HepG2 (cell line): Measurements from ENCODE around the gene KIF1B. TPM values are rescaled to one million over a fixed set of nuclear protein-coding genes. Genes with fewer than 3 reads are reported as not detected.

ENCODE experiments used
- ARHGAP35 ChIP-seq: sonication (generic); formaldehyde crosslinking; IDR thresholded peaks from 2 replicates; pipeline ENCODE4 v1.9.0; 2022; ENCODE audit warnings: mild to moderate bottlenecking, inconsistent platforms, moderate library complexity, missing genetic modification reagents, borderline replicate concordance
- ARID4A ChIP-seq: sonication (generic); formaldehyde crosslinking; IDR thresholded peaks from 2 replicates; pipeline ENCODE4 v1.5.0; 2020; ENCODE audit warnings: mild to moderate bottlenecking, missing genetic modification reagents, borderline replicate concordance
- DPF2 ChIP-seq: sonication (generic); formaldehyde crosslinking; IDR thresholded peaks from 2 replicates; pipeline ENCODE4 v1.4.0; 2020; ENCODE audit warnings: mild to moderate bottlenecking, low read depth, missing genetic modification reagents, borderline replicate concordance
- GLMP ChIP-seq: sonication (generic); formaldehyde crosslinking; IDR thresholded peaks from 2 replicates; pipeline ENCODE4 v1.9.0; 2021; ENCODE audit warnings: missing genetic modification reagents, mild to moderate bottlenecking, borderline replicate concordance
- HOXD1 ChIP-seq: sonication (generic); formaldehyde crosslinking; IDR thresholded peaks from 2 replicates; pipeline ENCODE4 v1.5.0; 2020; ENCODE audit warnings: missing genetic modification reagents
- KLF15 ChIP-seq: sonication (generic); formaldehyde crosslinking; IDR thresholded peaks from 2 replicates; pipeline ENCODE4 v1.8.1; 2023; ENCODE audit warnings: borderline replicate concordance, mild to moderate bottlenecking, inconsistent platforms, missing genetic modification reagents, mixed read lengths
- MIXL1 ChIP-seq: IDR thresholded peaks from 2 replicates; pipeline ENCODE4 v1.6.1; 2016
- MYNN ChIP-seq: sonication (generic); formaldehyde crosslinking; IDR thresholded peaks from 2 replicates; pipeline ENCODE4 v1.4.0; 2020; ENCODE audit warnings: mild to moderate bottlenecking, low read depth, missing genetic modification reagents
- PREB ChIP-seq: sonication (generic); formaldehyde crosslinking; IDR thresholded peaks from 2 replicates; pipeline ENCODE4 v1.4.0; 2020; ENCODE audit warnings: missing genetic modification reagents
- PTBP1 ChIP-seq: fragments of 200-400 bp; formaldehyde crosslinking; IDR thresholded peaks from 2 replicates; pipeline ENCODE4 v1.6.1; 2018; ENCODE audit warnings: low read length, low read depth; ENCODE audit not compliant: poor library complexity, severe bottlenecking
- REPIN1 ChIP-seq: sonication (generic); formaldehyde crosslinking; IDR thresholded peaks from 2 replicates; pipeline ENCODE4 v1.8.0; 2022; ENCODE audit warnings: missing genetic modification reagents, low read depth, mild to moderate bottlenecking, borderline replicate concordance
- SMARCC2 ChIP-seq: fragments of 450-650 bp; IDR thresholded peaks from 2 replicates; pipeline ENCODE4 v1.6.1; 2017; ENCODE audit warnings: antibody characterized with exemption, mild to moderate bottlenecking
- SRSF1 ChIP-seq: fragments of 200-400 bp; formaldehyde crosslinking; optimal IDR thresholded peaks from 2 replicates; pipeline ENCODE3; 2017; ENCODE audit warnings: mild to moderate bottlenecking, low read depth, low read length, moderate library complexity
- TCF7L2 ChIP-seq: IDR thresholded peaks from 2 replicates; pipeline ENCODE4 v1.6.1; 2011; ENCODE audit warnings: mild to moderate bottlenecking, low read depth, low read length, moderate library complexity
- WIZ ChIP-seq: sonication (generic); formaldehyde crosslinking; IDR thresholded peaks from 2 replicates; pipeline ENCODE4 v1.5.1; 2020; ENCODE audit warnings: mild to moderate bottlenecking, missing genetic modification reagents
- ZNF264 ChIP-seq: sonication (generic); formaldehyde crosslinking; IDR thresholded peaks from 2 replicates; pipeline ENCODE4 v1.4.0; 2020; ENCODE audit warnings: missing genetic modification reagents
- ZNF292 ChIP-seq: sonication (generic); formaldehyde crosslinking; IDR thresholded peaks from 2 replicates; pipeline ENCODE4 v1.8.1; 2022; ENCODE audit warnings: mild to moderate bottlenecking, low read depth, missing genetic modification reagents, borderline replicate concordance
- ZNF350 ChIP-seq: sonication (generic); formaldehyde crosslinking; IDR thresholded peaks from 2 replicates; pipeline ENCODE4 v1.4.0; 2020; ENCODE audit warnings: mild to moderate bottlenecking, low read depth, missing genetic modification reagents, borderline replicate concordance
- ZNF383 ChIP-seq: sonication (generic); formaldehyde crosslinking; IDR thresholded peaks from 2 replicates; pipeline ENCODE4 v1.4.0; 2020; ENCODE audit warnings: missing genetic modification reagents, mild to moderate bottlenecking, borderline replicate concordance
- ZNF451 ChIP-seq: sonication (generic); formaldehyde crosslinking; IDR thresholded peaks from 2 replicates; pipeline ENCODE4 v1.5.0; 2020; ENCODE audit warnings: mild to moderate bottlenecking, missing genetic modification reagents
- ZNF572 ChIP-seq: sonication (generic); formaldehyde crosslinking; IDR thresholded peaks from 2 replicates; pipeline ENCODE4 v1.5.1; 2020; ENCODE audit warnings: mild to moderate bottlenecking, missing genetic modification reagents
- ZNF766 ChIP-seq: sonication (generic); formaldehyde crosslinking; IDR thresholded peaks from 2 replicates; pipeline ENCODE4 v1.5.0; 2020; ENCODE audit warnings: missing genetic modification reagents, borderline replicate concordance
- ZSCAN20 ChIP-seq: sonication (generic); formaldehyde crosslinking; IDR thresholded peaks from 2 replicates; pipeline ENCODE4 v1.4.0; 2020; ENCODE audit warnings: missing genetic modification reagents, mild to moderate bottlenecking, borderline replicate concordance
- polyA plus RNA-seq, 8 experiments: library from polyadenylated mRNA; depleted of rRNA in 3 of 8; stranded (reverse) in 7 of 8; unstranded in 1 of 8; fragments of >200 nt; fragmentation: Illumina TruSeq in 4 of 8; extraction: Trizol in 4 of 8; gene quantifications; 2 replicates each; pipeline versions ENCODE4 v1.2.1 to v1.2.3, GENCODE V29; 2011 to 2016; ENCODE audit warnings: low read depth in 4 of 8, missing spikeins in 1 of 8, mixed read lengths in 1 of 8; ENCODE audit not compliant: insufficient read depth in 1 of 8
- total RNA-seq, 5 experiments: library from RNA; depleted of rRNA; stranded (reverse); fragments of >200 nt; fragmentation: Illumina TruSeq; extraction: Trizol; gene quantifications; 2 replicates each; pipeline ENCODE4 v1.2.3, GENCODE V29; 2016; ENCODE audit warnings: low read depth in 1 of 5

KIF1B gene
- total and polyA plus RNA-seq, 2 of the 13 experiments (the other 11 are each of a cell fraction or from before 2014, with no cell fraction given): 26.7 to 32.5 TPM

GRCh38 chr1:10209905-10210810, at the start of gene KIF1B (continued):
- TF ChIP-seq KLF15 (CRISPR knock-in tag) (peak; percentile 84; the same call in 1 of the 2 replicates), ARHGAP35 (CRISPR knock-in tag) (no peak; the same call in 1 of the 2 replicates), SMARCC2 (no peak), DPF2 (CRISPR knock-in tag) (no peak), ZNF451 (CRISPR knock-in tag) (no peak; the same call in 1 of the 2 replicates), MYNN (CRISPR knock-in tag) (no peak), SRSF1 (peak; percentile 84), ZNF292 (CRISPR knock-in tag) (peak; percentile 34; the same call in 1 of the 2 replicates), ZNF383 (peak; percentile 35; the same call in 1 of the 2 replicates), ZNF350 (CRISPR knock-in tag) (peak; percentile 85), ZNF766 (CRISPR knock-in tag) (peak; percentile 59; the same call in 1 of the 2 replicates), PTBP1 (peak; percentile 65), HOXD1 (CRISPR knock-in tag) (0 out of 2 replicates have a peak, but pooled peaks have one; percentile 13), PREB (CRISPR knock-in tag) (no peak), ZNF264 (CRISPR knock-in tag) (0 out of 2 replicates have a peak, but pooled peaks have one; percentile 20), TCF7L2 (no peak), GLMP (CRISPR knock-in tag) (no peak), ZSCAN20 (peak; percentile 53; the same call in 1 of the 2 replicates), ZNF572 (no peak), MIXL1 (peak; percentile 33; the same call in 1 of the 2 replicates), WIZ (no peak), REPIN1 (CRISPR knock-in tag) (no peak), ARID4A (CRISPR knock-in tag) (peak; percentile 84)
